ENCODE data around the gene LIN7A.
"Not testable (repeated sequence)": the region's sequence is repeated elsewhere in the genome, so short reads cannot be mapped to it uniquely, and the experiment has no call there.

LIN7A gene

DNA sequence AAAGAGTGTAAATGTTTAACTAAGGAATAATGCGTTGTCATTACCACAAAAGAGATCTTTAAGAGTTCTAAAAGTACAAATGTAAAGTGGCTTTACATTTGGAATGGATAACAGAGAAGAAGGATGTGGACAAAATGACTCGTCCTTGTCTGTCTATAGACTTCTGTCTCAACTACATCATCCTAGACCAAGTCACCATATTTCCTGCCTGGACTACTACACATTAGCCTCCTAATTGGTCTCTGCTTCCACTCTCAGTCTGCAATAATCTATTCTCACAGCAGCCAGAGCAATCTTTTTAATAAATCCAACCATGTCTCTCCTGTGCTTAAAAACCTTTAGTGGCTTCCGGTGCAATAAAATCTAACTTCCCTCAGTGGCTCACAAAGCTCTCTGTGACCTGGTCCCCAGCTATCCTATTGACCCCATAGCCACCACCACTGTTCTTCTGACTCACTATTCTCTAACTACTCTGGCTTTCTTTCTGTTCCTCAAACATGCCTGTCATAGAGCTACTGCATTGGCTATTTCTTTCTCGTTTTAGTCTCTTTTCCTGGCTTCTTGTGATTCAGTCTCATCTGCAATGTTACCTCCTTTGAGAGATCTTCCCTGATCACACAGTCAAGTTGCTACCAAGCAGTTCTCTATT, 130.0 kb downstream of the LIN7A start:
- DNase-seq (ENCODE audit: low read depth): no peak

DNA sequence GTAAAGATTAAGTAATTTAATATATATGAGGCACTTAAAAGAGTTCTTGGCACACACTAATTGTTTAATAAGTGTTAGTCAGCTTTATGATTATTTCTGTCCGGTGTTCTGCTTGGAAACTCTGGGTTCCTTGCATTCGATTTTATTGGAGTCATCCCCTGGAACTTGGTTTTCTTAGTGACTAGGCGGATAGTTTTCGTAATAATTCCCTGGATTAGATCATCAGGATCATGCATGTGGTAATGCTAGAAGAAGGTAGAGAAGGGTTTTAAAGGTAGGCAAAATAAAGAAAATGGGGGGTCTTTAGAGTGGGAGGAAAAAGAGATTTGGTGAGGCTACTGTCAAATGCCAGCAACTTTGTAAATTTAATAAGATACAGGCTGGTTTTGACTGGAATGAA, 132.6 kb downstream of the LIN7A start:
- DNase-seq (ENCODE audit: low read depth): no peak

DNA sequence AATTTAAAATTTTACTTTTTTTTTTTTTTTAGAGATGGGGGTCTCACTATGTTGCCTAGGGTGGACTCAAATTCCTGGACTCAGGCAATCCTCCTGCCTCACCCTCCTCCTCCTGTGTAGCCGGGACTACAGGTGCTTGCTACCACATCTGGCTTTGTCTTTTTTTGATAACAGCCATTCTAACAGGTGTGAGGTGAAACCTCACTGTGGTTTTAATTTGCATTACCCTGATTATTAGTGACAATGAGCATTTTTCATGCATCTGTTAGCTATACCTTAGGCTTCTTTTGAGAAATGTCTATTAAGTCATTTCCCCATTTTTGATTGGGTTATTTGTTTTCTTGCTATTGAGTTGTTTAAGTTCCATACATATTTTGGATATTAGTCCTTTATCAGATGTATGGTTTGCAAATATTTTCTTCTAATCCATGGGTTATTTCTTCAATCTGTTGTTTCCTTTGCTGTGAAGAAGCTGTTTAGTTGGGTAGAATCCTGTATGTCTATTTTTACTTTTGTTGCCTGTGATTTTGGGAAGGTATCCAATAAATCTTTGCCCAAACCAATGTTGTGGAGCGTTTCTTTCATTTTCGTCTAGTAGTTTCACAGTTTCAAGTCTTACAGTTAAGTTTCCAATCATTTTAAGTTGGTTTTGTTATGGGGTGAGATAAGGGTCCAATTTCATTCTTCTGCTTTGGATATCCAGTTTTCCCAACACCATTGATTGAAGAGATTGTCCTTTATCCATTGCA, 134.9 kb downstream of the LIN7A start:
- no peak for DNase-seq (ENCODE audit: low read depth)

DNA sequence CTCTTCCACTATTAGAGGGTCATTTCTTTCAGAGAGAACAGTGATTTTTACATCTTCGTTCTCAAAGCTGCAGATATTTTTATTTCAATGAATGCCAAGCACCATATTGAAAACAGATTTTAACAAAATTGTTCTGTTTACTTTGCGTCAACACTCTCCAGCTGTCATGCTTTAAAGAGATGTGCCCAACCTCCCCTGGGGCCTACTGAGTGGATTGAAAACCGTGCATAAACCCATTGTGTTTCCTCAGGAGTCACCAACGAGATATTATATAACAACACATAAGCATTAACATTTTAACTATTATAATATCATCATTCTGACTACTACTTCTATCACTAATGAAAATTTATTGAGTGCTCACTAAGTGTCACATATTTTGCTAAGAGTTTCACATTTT, 139.5 kb downstream of the LIN7A start:
- DNase-seq (ENCODE audit: low read depth): no peak

DNA sequence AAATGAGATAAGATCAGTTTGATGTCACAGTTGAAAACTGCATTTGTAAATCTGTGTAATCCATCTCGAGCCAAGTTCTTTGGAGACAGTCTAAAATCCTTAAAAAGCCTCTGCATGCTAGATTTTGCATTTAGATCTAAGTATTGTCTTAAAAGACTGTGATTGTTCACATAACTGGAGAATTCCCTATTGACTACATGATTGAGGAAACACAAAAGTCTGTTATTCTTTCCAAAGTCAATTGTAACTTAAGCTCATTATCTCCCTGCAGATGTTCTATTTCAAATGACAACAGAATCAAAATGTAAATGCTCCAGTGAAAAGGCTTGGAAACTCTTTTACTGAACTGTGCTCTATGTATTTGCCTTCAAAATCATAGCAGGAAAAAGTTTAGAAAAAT, 143.2 kb downstream of the LIN7A start:
- DNase-seq (ENCODE audit: low read depth): no peak

DNA sequence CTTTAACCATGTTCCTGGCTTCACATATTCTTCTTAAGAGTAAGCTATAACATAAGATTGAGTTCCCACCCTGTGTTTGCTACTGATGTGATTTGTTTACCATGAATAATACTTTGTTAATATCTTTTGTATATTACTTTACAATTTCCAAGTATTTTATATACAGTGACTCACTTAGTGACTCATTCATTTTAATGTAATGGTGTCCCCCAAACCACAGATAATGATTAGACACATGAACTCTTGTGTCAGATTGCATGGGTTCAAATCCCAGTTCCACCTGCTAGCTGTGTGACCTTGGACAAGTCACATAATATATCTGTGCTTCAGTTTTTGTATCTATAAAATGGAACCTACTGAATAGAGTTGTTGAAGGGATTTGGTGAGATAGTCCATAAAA, 144.9 kb downstream of the LIN7A start:
- no peak for DNase-seq (ENCODE audit: low read depth)

DNA sequence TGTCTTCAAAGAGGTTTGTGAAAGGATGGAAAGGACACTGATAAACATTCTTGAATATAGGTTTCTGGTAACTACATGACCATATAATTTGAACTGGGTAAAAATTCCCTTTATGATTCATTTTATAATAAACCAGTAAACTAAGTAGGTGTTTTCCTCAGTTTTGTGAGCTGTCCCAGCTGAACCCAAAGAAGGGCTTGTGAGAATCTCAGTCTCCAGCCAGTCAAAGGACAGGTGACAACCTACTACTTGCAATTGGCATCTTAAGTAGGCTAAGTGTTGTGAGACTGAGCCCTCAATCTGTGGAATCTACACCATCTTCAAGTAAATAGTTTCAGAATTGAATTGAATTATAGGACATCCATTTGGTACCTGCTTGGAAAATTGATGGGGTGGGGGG, 145.9 kb downstream of the LIN7A start:
- DNase-seq (ENCODE audit: low read depth): no peak

DNA sequence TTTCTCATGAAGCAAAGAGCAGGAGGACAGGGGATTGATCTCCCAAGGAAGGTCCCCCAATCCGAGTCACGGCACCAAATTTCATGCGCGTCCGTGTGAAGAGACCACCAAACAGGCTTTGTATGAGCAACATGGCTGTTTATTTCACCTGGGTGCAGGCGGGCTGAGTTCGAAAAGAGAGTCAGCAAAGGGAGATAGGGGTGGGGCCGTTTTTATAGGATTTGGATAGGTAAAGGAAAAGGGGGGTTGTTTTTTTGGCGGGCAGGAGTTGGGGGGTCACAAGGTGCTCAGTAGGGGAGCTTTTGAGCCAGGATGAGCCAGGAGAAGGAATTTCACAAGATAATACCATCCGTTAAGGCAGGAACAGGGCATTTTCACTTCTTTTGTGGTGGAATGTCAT, 149.3 kb downstream of the LIN7A start:
- not testable (repeated sequence) for DNase-seq (ENCODE audit: low read depth)

DNA sequence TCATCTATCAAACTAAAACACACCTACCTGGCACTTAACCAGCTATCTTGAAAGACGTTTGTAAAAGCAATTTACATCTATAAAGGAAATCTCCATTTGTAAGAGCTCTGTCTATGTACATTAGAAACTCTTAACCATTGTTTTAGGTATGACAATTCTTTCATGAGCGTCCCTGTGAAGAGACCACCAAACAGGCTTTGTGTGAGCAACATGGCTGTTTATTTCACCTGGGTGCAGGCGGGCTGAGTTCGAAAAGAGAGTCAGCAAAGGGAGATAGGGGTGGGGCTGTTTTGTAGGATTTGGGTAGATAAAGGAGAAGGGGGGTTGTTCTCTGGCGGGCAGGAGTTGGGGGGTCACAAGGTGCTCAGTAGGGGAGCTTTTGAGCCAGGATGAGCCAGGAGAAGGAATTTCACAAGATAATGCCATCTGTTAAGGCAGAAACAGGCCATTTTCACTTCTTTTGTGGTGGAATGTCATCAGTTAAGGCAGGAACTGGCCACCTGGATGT, 154.7 kb downstream of the LIN7A start:
- DNase-seq (ENCODE audit: low read depth): not testable (repeated sequence)

DNA sequence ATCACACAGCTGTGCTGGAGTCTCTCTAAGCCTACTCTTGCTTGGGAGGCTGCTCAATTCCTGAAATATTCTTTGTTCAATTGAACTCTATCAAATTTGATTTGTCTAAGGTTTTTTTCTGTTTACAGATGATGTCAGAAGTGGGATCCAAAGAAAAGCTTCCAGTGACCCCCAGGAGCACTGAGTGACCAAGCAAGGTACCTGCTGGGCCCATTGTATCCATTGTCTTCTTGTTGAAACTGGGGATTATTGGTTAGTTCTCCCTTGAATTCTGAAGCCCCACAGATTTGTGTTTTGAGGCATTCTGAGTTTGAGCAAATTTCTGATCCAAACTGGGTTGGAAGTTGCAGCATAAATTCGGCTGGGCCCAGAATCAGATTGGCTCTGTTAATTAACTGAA, 156.4 kb downstream of the LIN7A start:
- no peak for DNase-seq (ENCODE audit: low read depth)

DNA sequence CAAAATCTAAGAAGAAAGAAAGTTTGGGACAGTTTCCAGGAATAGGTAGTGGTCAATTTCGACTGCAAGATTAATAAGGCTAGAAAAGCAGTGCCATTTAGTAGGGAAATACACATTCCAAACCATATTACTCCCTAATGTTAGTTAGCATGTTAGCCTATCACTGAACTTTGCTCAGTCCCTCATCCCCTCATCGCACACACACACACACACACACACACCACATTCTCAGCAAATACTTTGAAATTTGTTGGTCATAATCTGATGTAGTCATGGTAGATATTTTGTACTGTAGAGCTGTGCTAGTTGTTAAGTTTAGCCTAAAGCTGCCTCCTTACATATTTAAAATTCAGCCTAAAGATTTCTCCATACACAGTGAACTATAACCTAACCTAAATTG, 157.0 kb downstream of the LIN7A start:
- DNase-seq (ENCODE audit: low read depth): no peak

DNA sequence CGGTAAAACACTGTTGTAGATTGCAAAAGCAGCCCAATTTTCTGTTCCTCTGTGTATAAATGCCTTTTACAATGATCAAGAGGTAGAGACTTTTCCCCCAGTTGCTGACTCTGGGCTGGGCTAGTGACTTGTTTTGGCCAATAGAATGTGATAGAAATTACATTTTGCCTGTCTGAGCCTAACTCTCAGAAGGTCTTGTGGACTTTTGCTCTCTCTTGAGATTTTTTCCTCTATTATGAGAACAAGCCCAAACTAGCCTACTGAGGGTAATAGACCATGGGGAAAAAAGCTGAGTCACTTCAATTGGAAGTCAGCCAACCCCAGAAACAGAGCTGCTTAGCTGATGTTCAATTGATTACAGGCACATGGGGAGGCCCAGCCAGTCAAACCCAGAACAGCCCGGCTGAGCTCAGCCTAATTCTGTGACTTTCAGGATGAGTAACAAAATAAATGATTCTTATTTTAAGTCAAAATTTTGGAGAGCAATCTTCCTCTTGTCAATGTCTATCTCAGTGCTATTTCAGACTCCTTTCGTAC, 159.7 kb downstream of the LIN7A start:
- DNase-seq (ENCODE audit: low read depth): no peak

DNA sequence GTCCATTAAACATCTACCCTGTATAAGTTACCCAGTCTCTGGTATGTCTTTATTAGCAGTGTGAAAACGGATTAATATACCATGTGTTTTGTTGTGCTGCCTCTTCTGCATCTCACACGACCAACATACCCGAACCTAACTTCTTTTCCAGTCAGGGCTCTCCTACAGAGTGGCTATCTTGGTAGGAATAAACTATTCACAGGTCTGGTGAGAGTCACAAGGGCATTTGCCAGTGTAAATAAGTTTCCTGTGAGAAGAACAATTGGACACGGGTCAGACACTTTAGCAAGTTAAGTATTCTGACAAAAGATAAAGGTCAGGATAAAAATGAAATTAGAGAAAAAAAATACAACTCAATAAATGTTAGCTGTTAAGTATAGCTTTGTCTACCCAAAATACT, 160.1 kb downstream of the LIN7A start:
- no peak for DNase-seq (ENCODE audit: low read depth)

DNA sequence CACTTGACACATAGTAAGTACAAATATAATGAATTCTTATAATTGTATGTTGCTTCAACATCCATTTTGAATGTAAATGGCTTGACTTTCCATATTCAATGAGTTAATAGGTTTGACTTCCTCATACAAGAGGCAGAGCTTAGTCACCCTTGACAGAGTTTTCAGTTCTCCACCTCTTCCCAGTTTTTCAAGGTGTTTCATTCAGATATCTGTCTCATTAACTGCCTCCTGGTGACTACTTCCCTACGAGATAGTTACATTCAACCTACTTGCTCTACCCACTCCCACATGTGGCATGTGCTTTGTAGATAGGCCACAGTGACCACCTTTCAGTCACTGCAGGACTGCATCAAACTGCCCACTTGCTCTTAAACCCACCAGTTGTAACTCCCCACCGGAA, 161.0 kb downstream of the LIN7A start:
- no peak for DNase-seq (ENCODE audit: low read depth)

DNA sequence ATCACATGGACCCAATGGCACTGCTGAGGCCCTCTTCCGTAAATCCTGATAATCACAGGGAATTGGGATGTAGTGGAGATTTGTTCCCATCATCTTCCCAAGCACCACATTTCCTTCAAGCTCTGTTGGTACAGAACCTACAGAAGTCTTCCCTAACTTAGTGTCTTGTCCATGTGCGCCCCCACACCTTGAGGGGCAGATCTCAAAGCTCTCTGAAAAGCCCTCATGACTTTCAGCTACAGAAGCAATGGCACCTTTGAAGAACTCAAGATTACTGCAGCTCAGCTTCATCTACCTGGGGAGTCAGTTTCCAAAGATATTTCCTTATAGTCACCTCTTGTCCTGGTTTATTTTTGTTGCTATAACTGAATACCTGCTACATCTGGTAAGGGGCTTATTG, 166.8 kb downstream of the LIN7A start:
- no peak for DNase-seq (ENCODE audit: low read depth)

DNA sequence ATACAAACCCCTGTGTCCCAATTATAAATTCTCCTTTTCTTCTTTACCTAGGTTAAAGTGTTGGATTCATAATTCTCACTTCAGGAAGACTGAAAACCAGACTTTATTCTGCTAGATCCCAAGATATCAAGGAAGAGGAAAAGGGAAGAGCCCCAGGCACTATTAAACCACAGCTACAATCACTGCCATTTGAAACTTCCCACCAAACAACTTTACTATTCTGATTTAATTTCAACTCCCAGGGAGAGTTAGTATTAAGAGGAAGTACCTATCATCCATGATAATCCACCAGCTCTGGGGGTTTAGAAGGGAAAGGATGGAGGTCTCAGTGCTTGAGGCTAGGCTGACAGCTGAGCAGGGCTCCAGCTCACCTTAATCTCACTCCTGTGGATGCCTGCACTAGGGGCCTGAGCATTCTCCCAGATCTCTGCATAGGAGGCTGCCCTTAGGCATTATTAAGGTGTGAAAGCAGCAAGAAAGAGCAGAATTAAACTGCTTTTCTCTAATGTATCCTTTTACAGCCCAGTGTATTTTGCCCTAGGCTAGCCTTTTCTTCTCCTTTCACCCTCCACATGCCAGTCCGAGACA, 168.1 kb downstream of the LIN7A start:
- DNase-seq (ENCODE audit: low read depth): no peak

DNA sequence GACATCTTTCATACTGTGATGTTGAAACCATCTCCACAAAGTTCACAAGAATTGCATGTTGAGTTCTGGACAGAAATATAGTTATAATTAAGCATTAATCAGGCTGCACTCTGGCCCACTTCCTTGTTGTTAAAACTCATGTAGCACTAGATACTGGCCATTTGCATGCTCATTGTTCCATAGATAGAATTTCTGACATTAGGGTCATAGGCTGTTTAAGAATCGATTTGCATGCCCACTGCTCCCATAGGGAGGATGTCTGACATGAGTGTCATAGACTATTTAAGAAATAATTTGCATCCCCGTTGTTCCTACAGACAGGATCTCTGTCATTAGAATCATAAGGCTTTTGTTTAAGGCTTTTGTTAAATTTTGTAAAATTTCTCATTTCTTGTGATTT, 170.8 kb downstream of the LIN7A start:
- DNase-seq (ENCODE audit: low read depth): no peak

DNA sequence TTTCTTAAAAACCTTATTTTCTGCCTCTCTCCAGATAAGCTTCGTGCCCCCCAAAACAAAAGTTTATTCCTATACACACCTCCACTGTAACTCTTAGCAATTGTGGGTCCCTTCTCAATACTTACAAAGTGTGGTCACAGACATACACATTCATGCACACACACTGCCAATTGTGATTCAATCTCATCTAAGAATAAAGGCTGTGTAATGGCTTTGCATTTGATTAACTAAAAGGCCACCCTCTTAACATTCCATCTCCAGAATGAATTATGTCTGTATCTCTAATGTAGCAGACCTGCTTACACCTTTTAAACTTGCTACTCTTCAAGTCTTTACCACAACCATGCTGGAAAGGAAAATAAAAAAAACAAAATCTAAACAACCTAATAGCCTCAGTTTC, 171.5 kb downstream of the LIN7A start:
- no peak for DNase-seq (ENCODE audit: low read depth)

DNA sequence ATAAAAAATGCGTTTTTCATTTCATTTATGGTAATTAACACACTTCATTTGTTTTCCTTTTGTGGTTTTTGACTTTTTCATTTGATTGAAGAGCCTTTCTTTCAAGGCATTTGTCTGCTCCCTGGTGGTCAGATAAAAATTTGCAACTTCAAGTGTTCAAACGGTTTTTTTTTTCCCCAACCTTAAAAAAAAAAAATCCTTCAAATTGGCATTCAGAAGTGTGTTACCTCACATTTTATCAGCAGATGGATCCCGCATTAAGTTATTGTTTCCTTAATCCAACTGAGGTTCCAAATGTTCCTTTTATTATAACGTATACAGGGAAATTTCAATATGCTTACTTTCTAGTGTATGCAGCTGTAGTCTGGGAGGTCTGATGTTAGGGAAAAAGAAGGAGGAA, 173.9 kb downstream of the LIN7A start:
- DNase-seq (ENCODE audit: low read depth): no peak

DNA sequence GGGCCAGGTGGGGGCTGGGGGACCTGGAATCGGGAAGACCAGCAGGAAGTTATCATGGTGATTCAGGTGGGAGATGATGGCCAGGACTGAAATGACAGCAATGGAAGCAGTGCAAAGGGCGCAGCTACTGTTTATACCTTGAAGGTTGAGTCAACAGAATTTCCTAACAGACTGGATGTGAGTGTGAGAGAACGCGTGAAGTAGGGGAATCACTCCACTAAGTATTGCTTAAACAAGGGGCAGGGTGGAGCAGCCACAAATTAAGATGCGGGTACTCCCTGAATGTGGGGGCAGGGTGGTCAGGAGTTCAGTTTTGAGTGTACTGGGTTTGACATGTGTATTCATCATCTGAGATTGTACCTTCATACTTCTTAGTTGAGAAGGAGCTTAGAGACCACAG, 175.9 kb downstream of the LIN7A start:
- no peak for DNase-seq (ENCODE audit: low read depth)

DNA sequence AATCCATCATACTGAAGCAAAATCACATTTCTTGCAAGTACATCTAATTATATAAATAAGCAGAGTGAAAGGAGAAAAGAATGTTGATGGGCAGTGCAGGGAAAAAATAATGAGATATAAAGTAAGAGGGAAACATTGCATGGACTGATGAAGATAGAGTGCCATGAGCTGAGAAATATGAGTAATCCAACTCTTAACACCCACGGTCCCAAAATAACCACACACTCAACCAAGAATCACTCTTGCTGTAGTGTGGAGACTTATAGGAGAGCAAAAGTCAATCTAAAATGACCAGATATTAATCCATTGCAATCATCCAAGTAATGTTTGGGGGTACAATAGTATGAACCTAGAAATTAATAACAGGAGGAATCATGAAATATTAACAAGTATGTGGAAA, 180.9 kb downstream of the LIN7A start:
- no peak for DNase-seq (ENCODE audit: low read depth)

DNA sequence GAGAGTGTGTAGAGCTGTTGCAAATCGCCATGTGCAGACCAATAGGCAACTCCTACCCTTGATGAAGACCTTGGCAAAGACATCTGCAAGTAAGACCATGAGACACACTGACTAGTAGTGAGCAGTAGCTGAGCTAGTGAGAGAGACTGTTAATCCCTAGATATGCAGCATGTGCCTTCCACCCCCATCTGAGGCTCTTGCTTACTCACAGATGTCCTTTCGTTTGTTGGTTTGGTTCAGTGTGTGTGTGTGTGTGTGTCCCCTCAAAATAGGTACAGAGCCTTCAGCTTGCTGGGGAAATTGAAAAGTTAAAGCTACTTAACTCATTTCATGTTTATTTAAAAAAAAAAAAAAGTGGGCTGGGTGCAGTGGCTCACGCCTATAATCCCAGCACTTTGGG, 183.5 kb downstream of the LIN7A start:
- DNase-seq (ENCODE audit: low read depth): no peak

DNA sequence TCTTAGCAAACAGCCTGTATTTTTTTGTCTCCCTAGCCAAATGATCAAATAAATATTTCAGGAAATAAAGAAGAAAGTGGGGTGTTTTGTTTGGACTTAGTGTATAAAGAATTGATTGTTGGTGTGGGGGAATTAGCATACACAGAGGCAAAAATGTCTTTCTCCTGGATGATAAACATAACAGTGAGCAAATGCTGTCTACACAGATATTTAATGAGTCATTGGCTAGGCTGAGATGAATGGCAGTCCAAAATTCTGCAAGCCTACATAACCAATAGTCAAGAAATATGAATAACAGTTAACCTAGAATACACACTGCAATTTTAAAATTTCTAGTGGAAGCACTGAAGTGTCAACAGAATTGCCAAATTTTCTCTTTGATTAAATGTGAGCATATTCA, 185.3 kb downstream of the LIN7A start:
- no peak for DNase-seq (ENCODE audit: low read depth)
